Measurements from ENCODE around the gene RNF5. TPM values are rescaled to one million over a fixed set of nuclear protein-coding genes. Genes with fewer than 3 reads are reported as not detected.

The RNF5 gene
- total and polyA plus RNA-seq, 2 of the 4 experiments (the other 2 are of a cell fraction) = 18.8 to 41.4 TPM

DNA sequence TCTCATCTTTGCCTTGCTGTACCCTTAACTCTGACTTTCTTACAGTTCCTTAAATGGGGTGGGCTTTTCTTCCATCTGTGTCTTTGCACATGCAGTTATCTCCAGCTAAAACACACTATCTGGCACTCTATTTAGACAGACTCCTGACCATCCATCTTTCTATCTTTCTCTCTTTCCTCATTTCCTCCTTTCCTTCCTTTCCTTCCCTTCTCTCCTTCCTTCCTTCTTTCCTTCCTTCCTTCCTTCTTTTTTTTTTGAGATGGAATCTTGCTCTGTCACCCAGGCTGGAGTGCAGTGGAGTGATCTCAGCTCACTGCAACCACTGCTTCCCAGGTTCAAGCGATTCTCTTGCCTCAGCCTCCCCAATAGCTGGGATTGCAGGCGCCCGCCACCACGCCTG is 37.4 kb downstream of the RNF5 start:
- dilution Hi-C loops (cut with HindIII; ENCODE audit: low sequenced_read_pairs, unreplicated experiment) = no loop called here
- Histone ChIP-seq H3K9me1 (ENCODE audit: insufficient read depth, low read length) (no peaks in the 10 kb centered on the region), H2BK120ac (ENCODE audit: low read depth, low read length) (no peak overlapping the region), H4K5ac (ENCODE audit: low read depth, low read length) (no peak overlapping the region), H4K8ac (ENCODE audit: low read depth in 2 of 2, low read length in 2 of 2) (no peak overlapping the region), H3K79me1 (ENCODE audit: low read depth in 1 of 2, low read length in 2 of 2) (no peaks in the 10 kb centered on the region), H4K20me1 (ENCODE audit: insufficient read depth, low read length) (no peaks in the 10 kb centered on the region), H3K14ac (replicated peaks; ENCODE audit: low read depth, low read length) (no peak overlapping the region), H2BK5ac (ENCODE audit: low read depth, low read length, poor library complexity, severe bottlenecking) (no peak overlapping the region), H3K27me3 (ENCODE audit: control insufficient read depth, insufficient read depth, low read length) (peaks cover 34% of the 10 kb centered on the region), H2BK20ac (ENCODE audit: low read depth, low read length) (no peak overlapping the region), H2AFZ (replicated peaks; ENCODE audit: low read length, poor library complexity) (no peak overlapping the region), H3K27ac (ENCODE audit: insufficient read depth, low read length) (no peak overlapping the region), H3K23ac (ENCODE audit: low read depth, low read length) (no peak overlapping the region), H3K4me1 (ENCODE audit: control insufficient read depth, insufficient read depth, low read length) (no peaks in the 10 kb centered on the region), H3K18ac (ENCODE audit: low read depth, low read length) (no peak overlapping the region), H2BK15ac (ENCODE audit: low read depth, low read length) (no peak overlapping the region), H3K9ac (ENCODE audit: low read depth, low read length) (no peak overlapping the region), H2AK5ac (ENCODE audit: low read depth, low read length) (no peak overlapping the region), H3K56ac (ENCODE audit: extremely low read depth, insufficient read depth, low read length) (no peak overlapping the region), H3K9me3 (ENCODE audit: control insufficient read depth, insufficient read depth, low read length) (no peaks in the 10 kb centered on the region), H3K4ac (ENCODE audit: low read depth, low read length) (no peak overlapping the region), H3K36me3 (ENCODE audit: control insufficient read depth, insufficient read depth, low read length) (no peaks in the 10 kb centered on the region), H2AK9ac (replicated peaks; ENCODE audit: low read depth, low read length, poor library complexity) (no peak overlapping the region), H3K4me2 (ENCODE audit: low read depth, low read length) (no peak overlapping the region), H3K4me3 (ENCODE audit: insufficient read depth, low read depth, low read length) (no peak overlapping the region), H4K91ac (ENCODE audit: insufficient read depth, low read depth, low read length) (no peak overlapping the region)
- DNase-seq = no peak
- no TSS peak for BruUV-seq (replicated peaks)
- TF ChIP-seq RFX5 (IDR thresholded peaks at IDR 0.05; ENCODE audit: low read depth, low read length) (no peak), MAZ (IDR thresholded peaks at IDR 0.05; ENCODE audit: borderline replicate concordance, low read depth, low read length) (no peak), MXI1 (IDR thresholded peaks at IDR 0.05; ENCODE audit: borderline replicate concordance, low read depth, low read length) (no peak), NFE2L2 (IDR thresholded peaks at IDR 0.05; ENCODE audit: low read depth, low read length) (no peak), FOS (IDR thresholded peaks at IDR 0.05; ENCODE audit: low read depth, low read length) (no peak)
- intact Hi-C loops (cut with micrococcal nuclease) = no loop called here
- WGBS, 2 experiments (ENCODE audit: extremely low coverage in 2 of 2, insufficient read length in 1 of 2) = no CpG with 5 or more reads among the region's 4 CpGs
- ATAC-seq (ENCODE audit: low read depth) = no peak
- POLR2A ChIA-PET (ENCODE audit: unreplicated experiment) = no interaction called here
- CTCF ChIA-PET = no interaction called here
- in situ Hi-C loops (cut with MboI; ENCODE audit: low sequenced_read_pairs) = no loop called here

Measured in IMR-90 (cell line).